ENCODE results near the gene CIZ1. TPM values are rescaled to one million over a fixed set of nuclear protein-coding genes. Genes with fewer than 3 reads are reported as not detected.

CIZ1 gene
- total and polyA plus RNA-seq, 9 of the 15 experiments (the other 6 are each of a cell fraction or from before 2014, with no cell fraction given): 6.6 to 329 (median 87.8) TPM

- TF ChIP-seq YY1 (IDR thresholded peaks at IDR 0.05; ENCODE audit: borderline replicate concordance in 1 of 3, control insufficient read depth in 1 of 3, extremely low read depth in 1 of 3, insufficient read depth in 3 of 3, insufficient read length in 1 of 3, insufficient replicate concordance in 2 of 3, low read depth in 1 of 3, low read length in 2 of 3) (peak in 1 of 3 experiments; percentile 86), DIDO1 (tag; IDR thresholded peaks at IDR 0.05; ENCODE audit: low read depth) (no peak), TBL1XR1 (IDR thresholded peaks at IDR 0.05; ENCODE audit: low read length in 2 of 2) (no peak), KDM2B (CRISPR knock-in tag; IDR thresholded peaks at IDR 0.05) (peak; percentile 76), ZNF143 (CRISPR knock-in tag; IDR thresholded peaks at IDR 0.05) (no peak), ZNF696 (CRISPR knock-in tag; conservative IDR thresholded peaks at IDR 0.05) (no peak), SMARCA4 (IDR thresholded peaks at IDR 0.05) (peak; percentile 64), SNRNP70 (optimal IDR thresholded peaks at IDR 0.05; ENCODE audit: low read depth, low read length) (no peak), MTA3 (IDR thresholded peaks at IDR 0.05; ENCODE audit: borderline replicate concordance) (peak; percentile 93), MAZ (CRISPR knock-in tag; conservative IDR thresholded peaks at IDR 0.05 in 1 of 2, IDR thresholded peaks at IDR 0.05 in 1 of 2) (peak; percentile 60 to 84; a peak in 3 of 4 replicates), TAF15 (IDR thresholded peaks at IDR 0.05; ENCODE audit: low read depth, low read length) (0 out of 2 replicates have a peak, but pooled peaks have one; percentile 65)
- TF ChIP-seq, protein P1, sequence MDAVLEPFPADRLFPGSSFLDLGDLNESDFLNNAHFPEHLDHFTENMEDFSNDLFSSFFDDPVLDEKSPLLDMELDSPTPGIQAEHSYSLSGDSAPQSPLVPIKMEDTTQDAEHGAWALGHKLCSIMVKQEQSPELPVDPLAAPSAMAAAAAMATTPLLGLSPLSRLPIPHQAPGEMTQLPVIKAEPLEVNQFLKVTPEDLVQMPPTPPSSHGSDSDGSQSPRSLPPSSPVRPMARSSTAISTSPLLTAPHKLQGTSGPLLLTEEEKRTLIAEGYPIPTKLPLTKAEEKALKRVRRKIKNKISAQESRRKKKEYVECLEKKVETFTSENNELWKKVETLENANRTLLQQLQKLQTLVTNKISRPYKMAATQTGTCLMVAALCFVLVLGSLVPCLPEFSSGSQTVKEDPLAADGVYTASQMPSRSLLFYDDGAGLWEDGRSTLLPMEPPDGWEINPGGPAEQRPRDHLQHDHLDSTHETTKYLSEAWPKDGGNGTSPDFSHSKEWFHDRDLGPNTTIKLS (IDR thresholded peaks at IDR 0.05; ENCODE audit: borderline replicate concordance, low read depth): 0 out of 2 replicates have a peak, but pooled peaks have one; percentile 22
- TF ChIP-seq, protein P2, sequence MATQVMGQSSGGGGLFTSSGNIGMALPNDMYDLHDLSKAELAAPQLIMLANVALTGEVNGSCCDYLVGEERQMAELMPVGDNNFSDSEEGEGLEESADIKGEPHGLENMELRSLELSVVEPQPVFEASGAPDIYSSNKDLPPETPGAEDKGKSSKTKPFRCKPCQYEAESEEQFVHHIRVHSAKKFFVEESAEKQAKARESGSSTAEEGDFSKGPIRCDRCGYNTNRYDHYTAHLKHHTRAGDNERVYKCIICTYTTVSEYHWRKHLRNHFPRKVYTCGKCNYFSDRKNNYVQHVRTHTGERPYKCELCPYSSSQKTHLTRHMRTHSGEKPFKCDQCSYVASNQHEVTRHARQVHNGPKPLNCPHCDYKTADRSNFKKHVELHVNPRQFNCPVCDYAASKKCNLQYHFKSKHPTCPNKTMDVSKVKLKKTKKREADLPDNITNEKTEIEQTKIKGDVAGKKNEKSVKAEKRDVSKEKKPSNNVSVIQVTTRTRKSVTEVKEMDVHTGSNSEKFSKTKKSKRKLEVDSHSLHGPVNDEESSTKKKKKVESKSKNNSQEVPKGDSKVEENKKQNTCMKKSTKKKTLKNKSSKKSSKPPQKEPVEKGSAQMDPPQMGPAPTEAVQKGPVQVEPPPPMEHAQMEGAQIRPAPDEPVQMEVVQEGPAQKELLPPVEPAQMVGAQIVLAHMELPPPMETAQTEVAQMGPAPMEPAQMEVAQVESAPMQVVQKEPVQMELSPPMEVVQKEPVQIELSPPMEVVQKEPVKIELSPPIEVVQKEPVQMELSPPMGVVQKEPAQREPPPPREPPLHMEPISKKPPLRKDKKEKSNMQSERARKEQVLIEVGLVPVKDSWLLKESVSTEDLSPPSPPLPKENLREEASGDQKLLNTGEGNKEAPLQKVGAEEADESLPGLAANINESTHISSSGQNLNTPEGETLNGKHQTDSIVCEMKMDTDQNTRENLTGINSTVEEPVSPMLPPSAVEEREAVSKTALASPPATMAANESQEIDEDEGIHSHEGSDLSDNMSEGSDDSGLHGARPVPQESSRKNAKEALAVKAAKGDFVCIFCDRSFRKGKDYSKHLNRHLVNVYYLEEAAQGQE (IDR thresholded peaks at IDR 0.05; ENCODE audit: borderline replicate concordance): peak; percentile 44; the same call in 1 of the 2 replicates
- TF ChIP-seq, protein P2 (CRISPR knock-in tag; IDR thresholded peaks at IDR 0.05; ENCODE audit: low read depth): peak; percentile 87
- TF ChIP-seq, protein P3, sequence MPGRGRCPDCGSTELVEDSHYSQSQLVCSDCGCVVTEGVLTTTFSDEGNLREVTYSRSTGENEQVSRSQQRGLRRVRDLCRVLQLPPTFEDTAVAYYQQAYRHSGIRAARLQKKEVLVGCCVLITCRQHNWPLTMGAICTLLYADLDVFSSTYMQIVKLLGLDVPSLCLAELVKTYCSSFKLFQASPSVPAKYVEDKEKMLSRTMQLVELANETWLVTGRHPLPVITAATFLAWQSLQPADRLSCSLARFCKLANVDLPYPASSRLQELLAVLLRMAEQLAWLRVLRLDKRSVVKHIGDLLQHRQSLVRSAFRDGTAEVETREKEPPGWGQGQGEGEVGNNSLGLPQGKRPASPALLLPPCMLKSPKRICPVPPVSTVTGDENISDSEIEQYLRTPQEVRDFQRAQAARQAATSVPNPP (IDR thresholded peaks at IDR 0.05; ENCODE audit: borderline replicate concordance, insufficient read depth, insufficient read length): no peak
Observed at GRCh38 chr9:128203707-128204551, 12.6 kb upstream of the CIZ1 start (continued).

All from K562 (cell line).